SKM-1 (cell line): ENCODE results near the gene CD99.
"Not testable (repeated sequence)": the region's sequence is repeated elsewhere in the genome, so short reads cannot be mapped to it uniquely, and the experiment has no call there.

Experiments used
- DNase-seq: peaks from one replicate; lab custom pipeline; 2025; ENCODE audit not compliant: unreplicated experiment; lab: John Stamatoyannopoulos, UW

Gene CD99

GRCh38 chrX:2719774-2720447 lies 28.8 kb downstream of the CD99 start:
- no peak for DNase-seq

GRCh38 chrX:2723286-2723879 lies 32.3 kb downstream of the CD99 start:
- DNase-seq: no peak

- DNase-seq: not testable (repeated sequence)
These were observed 36.2 kb downstream of the CD99 start for GRCh38 chrX:2727264-2727663.

- no peak for DNase-seq
These were observed 41.0 kb downstream of the CD99 start for GRCh38 chrX:2732076-2732475.

- DNase-seq: no peak
These were observed 41.6 kb downstream of the CD99 start for GRCh38 chrX:2732649-2733048.

GRCh38 chrX:2733286-2733685 lies 42.2 kb downstream of the CD99 start:
- DNase-seq: no peak

- no peak for DNase-seq
These were observed 44.2 kb downstream of the CD99 start for GRCh38 chrX:2735270-2735669.

GRCh38 chrX:2740672-2741071 lies 49.6 kb downstream of the CD99 start:
- DNase-seq: no peak

GRCh38 chrX:2741386-2741785 lies 50.3 kb downstream of the CD99 start:
- DNase-seq: no peak

- DNase-seq: not testable (repeated sequence)
These were observed 55.2 kb downstream of the CD99 start for GRCh38 chrX:2746250-2746649.

- no peak for DNase-seq
These were observed 57.2 kb downstream of the CD99 start for GRCh38 chrX:2748171-2748814.

- DNase-seq: no peak
These were observed 57.7 kb downstream of the CD99 start for GRCh38 chrX:2748815-2749188.

- DNase-seq: no peak
These were observed 60.2 kb downstream of the CD99 start for GRCh38 chrX:2751291-2751690.

GRCh38 chrX:2751874-2752300 lies 60.8 kb downstream of the CD99 start, which contains the start of gene XG:
Gene XG (plus strand): TSS chrX:2752040. CDS start chrX:2752275, 235 bp downstream.
- not testable (repeated sequence) for DNase-seq

GRCh38 chrX:2752441-2752840 lies 61.3 kb downstream of the CD99 start:
- DNase-seq: not testable (repeated sequence)

- DNase-seq: not testable (repeated sequence)
These were observed 64.1 kb downstream of the CD99 start for GRCh38 chrX:2755163-2755715.

- DNase-seq: no peak
These were observed 65.5 kb downstream of the CD99 start for GRCh38 chrX:2756548-2756947.

GRCh38 chrX:2761246-2761645 lies 70.2 kb downstream of the CD99 start:
- no peak for DNase-seq

- DNase-seq: not testable (repeated sequence)
These were observed 71.6 kb downstream of the CD99 start for GRCh38 chrX:2762671-2763070.

GRCh38 chrX:2764766-2765548 lies 73.9 kb downstream of the CD99 start:
- DNase-seq: not testable (repeated sequence)

- DNase-seq: no peak
These were observed 74.4 kb downstream of the CD99 start for GRCh38 chrX:2765549-2765830.
